ENCODE measurements around the gene CNTN4. TPM values are rescaled to one million over a fixed set of nuclear protein-coding genes. Genes with fewer than 3 reads are reported as not detected.

Gene CNTN4
- total and polyA plus RNA-seq, 4 donors, result 1.5 to 30.7 (median 5.7) TPM

GRCh38 chr3:2876362-2876761 is 777.7 kb downstream of the CNTN4 start:
- TF ChIP-seq CTCF (IDR thresholded peaks at IDR 0.05; ENCODE audit: control extremely low read depth, extremely low read depth), result no peak
- no peak overlapping the region for H3K9ac ChIP-seq (ENCODE audit: insufficient read depth in 1 of 2, low read length in 2 of 2)
- no peaks in the 10 kb centered on the region for H3K27me3 ChIP-seq (ENCODE audit: control insufficient read depth in 3 of 3, insufficient read depth in 3 of 3, low read length in 2 of 3)
- no peak for ATAC-seq (ENCODE audit: insufficient read depth, low FRiP score)
- no peaks in the 10 kb centered on the region for H3K36me3 ChIP-seq (ENCODE audit: control insufficient read depth in 4 of 4, insufficient read depth in 4 of 4, low read length in 4 of 4)
- peaks cover 0 to 1% (median 0%) of the 10 kb centered on the region in 4 donors for H3K9me3 ChIP-seq (ENCODE audit: control insufficient read depth in 4 of 4, insufficient read depth in 3 of 4, low read length in 3 of 4)
- DNase-seq, result no peak
- H3K27ac ChIP-seq (ENCODE audit: low read depth in 1 of 2, low read length in 1 of 2), result no peak overlapping the region
- WGBS, 2 donors, result 86 to 93% methylated on average over 2 of the region's 2 CpGs
- H3K4me3 ChIP-seq, result no peak overlapping the region
- no peaks in the 10 kb centered on the region for H3K4me1 ChIP-seq (ENCODE audit: control insufficient read depth in 5 of 5, insufficient read depth in 5 of 5, low read length in 5 of 5)

DNA sequence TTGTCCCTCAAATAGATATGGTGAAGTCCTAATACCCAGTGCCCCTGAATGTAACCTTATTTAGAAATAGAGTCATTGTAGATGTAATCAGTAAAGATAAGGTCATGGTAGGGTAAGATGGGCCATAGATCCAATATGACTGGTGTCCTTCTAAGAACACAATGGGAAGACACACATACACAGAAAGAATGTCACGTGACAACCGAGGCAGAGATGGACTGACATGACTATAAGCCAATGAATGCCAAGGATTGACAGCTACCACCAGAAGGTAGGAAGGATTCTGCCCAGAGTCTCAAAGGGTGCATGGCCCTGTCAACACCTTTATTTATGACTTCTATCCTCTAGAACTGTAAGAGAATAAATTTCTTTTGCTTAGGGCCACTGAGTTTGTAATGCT is 780.4 kb downstream of the CNTN4 start:
- WGBS, 2 donors, result 82 to 88% methylated on average over 2 of the region's 2 CpGs

DNA sequence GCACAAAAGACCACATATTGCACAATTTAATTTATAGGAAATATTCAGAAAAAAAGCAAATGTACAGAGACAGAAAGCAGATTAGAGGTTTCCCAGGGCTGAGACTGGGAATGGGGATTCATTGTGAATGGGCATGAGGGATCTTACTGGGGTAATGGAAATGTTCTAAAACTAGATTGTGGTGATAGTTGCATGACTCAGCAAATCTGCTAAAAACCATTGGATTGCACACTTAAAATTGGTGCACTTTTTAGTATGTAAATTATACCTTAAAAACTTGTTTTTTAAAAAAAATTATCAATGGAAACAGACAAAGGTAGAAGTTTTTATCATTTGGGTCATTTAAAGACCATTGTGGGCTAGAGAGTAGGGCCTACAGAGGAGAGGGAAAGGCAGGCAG is 780.9 kb downstream of the CNTN4 start:
- Histone ChIP-seq H3K9me3 (ENCODE audit: control insufficient read depth in 4 of 4, insufficient read depth in 3 of 4, low read length in 3 of 4) (peaks cover 0 to 1% (median 0%) of the 10 kb centered on the region in 4 donors), H3K4me1 (ENCODE audit: control insufficient read depth in 5 of 5, insufficient read depth in 5 of 5, low read length in 5 of 5) (no peaks in the 10 kb centered on the region), H3K27me3 (ENCODE audit: control insufficient read depth in 3 of 3, insufficient read depth in 3 of 3, low read length in 2 of 3) (no peaks in the 10 kb centered on the region), H3K36me3 (ENCODE audit: control insufficient read depth in 4 of 4, insufficient read depth in 4 of 4, low read length in 4 of 4) (no peaks in the 10 kb centered on the region), H3K4me3 (no peak overlapping the region), H3K27ac (ENCODE audit: low read depth in 1 of 2, low read length in 1 of 2) (no peak overlapping the region), H3K9ac (ENCODE audit: insufficient read depth in 1 of 2, low read length in 2 of 2) (no peak overlapping the region)
- ATAC-seq (ENCODE audit: insufficient read depth, low FRiP score) (no peak), DNase-seq (no peak)
- no peak for TF ChIP-seq CTCF (IDR thresholded peaks at IDR 0.05; ENCODE audit: control extremely low read depth, extremely low read depth)

More for the DNA sequence above, 780.4 kb downstream of the CNTN4 start:
- no peaks in the 10 kb centered on the region for H3K4me1 ChIP-seq (ENCODE audit: control insufficient read depth in 5 of 5, insufficient read depth in 5 of 5, low read length in 5 of 5)
- DNase-seq (no peak), ATAC-seq (ENCODE audit: insufficient read depth, low FRiP score) (no peak)
- no peak overlapping the region for H3K9ac ChIP-seq (ENCODE audit: insufficient read depth in 1 of 2, low read length in 2 of 2)
- no peaks in the 10 kb centered on the region for H3K27me3 ChIP-seq (ENCODE audit: control insufficient read depth in 3 of 3, insufficient read depth in 3 of 3, low read length in 2 of 3)
- TF ChIP-seq CTCF (IDR thresholded peaks at IDR 0.05; ENCODE audit: control extremely low read depth, extremely low read depth), result no peak
- no peak overlapping the region for H3K4me3 ChIP-seq
- no peak overlapping the region for H3K27ac ChIP-seq (ENCODE audit: low read depth in 1 of 2, low read length in 1 of 2)
- H3K9me3 ChIP-seq (ENCODE audit: control insufficient read depth in 4 of 4, insufficient read depth in 3 of 4, low read length in 3 of 4), result peaks cover 0 to 1% (median 0%) of the 10 kb centered on the region in 4 donors
- no peaks in the 10 kb centered on the region for H3K36me3 ChIP-seq (ENCODE audit: control insufficient read depth in 4 of 4, insufficient read depth in 4 of 4, low read length in 4 of 4)

GRCh38 chr3:2880218-2880756 is 781.6 kb downstream of the CNTN4 start:
- Histone ChIP-seq H3K27me3 (ENCODE audit: control insufficient read depth in 3 of 3, insufficient read depth in 3 of 3, low read length in 2 of 3) (no peaks in the 10 kb centered on the region), H3K4me3 (no peak overlapping the region), H3K9ac (ENCODE audit: insufficient read depth in 1 of 2, low read length in 2 of 2) (no peak overlapping the region), H3K4me1 (ENCODE audit: control insufficient read depth in 5 of 5, insufficient read depth in 5 of 5, low read length in 5 of 5) (no peaks in the 10 kb centered on the region), H3K9me3 (ENCODE audit: control insufficient read depth in 4 of 4, insufficient read depth in 3 of 4, low read length in 3 of 4) (peaks cover 0 to 1% (median 0%) of the 10 kb centered on the region in 4 donors), H3K36me3 (ENCODE audit: control insufficient read depth in 4 of 4, insufficient read depth in 4 of 4, low read length in 4 of 4) (no peaks in the 10 kb centered on the region), H3K27ac (ENCODE audit: low read depth in 1 of 2, low read length in 1 of 2) (no peak overlapping the region)
- TF ChIP-seq CTCF (IDR thresholded peaks at IDR 0.05; ENCODE audit: control extremely low read depth, extremely low read depth), result no peak
- DNase-seq, result no peak
- 79 to 86% methylated on average over 7 of the region's 7 CpGs for WGBS, 2 donors
- no peak for ATAC-seq (ENCODE audit: insufficient read depth, low FRiP score)
